GM21737 (cell line): Measurements from ENCODE around the gene DMAC2L.
"Not testable (repeated sequence)": the region's sequence is repeated elsewhere in the genome, so short reads cannot be mapped to it uniquely, and the experiment has no call there.

ENCODE experiments used
- ATAC-seq: cut with Tn5 transposase; IDR thresholded peaks from one replicate; pipeline ENCODE4 v1.9.1; 2021; ENCODE audit warnings: mild to moderate bottlenecking, moderate library complexity; ENCODE audit not compliant: unreplicated experiment

Gene DMAC2L, protein sequence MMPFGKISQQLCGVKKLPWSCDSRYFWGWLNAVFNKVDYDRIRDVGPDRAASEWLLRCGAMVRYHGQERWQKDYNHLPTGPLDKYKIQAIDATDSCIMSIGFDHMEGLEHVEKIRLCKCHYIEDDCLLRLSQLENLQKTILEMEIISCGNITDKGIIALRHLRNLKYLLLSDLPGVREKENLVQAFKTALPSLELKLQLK

GRCh38 chr14:50311972-50312733, at the start of gene DMAC2L, which contains the start of gene L2HGDH:
Gene DMAC2L, plus strand, starts transcription at chr14:50312324. Its CDS starts 9,164 bp downstream, at chr14:50321488.
Gene L2HGDH, minus strand, starts transcription at chr14:50312229. Its CDS starts 79 bp downstream, at chr14:50312150.
- peak; percentile 95 for ATAC-seq

GRCh38 chr14:50262865-50263264, 49.3 kb upstream of the DMAC2L start:
- no peak for ATAC-seq

DNA sequence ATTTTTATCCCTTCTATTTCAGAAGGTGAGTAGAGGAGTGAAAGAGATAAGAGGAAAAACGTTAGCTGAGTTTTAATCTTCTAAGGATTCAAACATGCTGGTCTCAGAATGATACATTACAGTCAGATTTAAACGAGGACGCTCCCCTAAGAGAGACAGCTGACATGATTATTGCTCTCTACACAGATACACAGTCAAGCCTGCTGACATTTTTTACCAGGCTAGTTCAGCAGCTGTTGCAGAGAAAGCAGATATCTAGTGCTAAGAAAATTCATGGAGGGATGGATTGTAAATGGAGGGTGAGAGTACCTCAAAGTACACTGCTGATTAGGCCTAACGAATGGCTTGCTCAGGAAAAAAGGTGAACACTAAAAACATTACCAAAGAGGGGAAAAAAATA, 48.8 kb upstream of the DMAC2L start:
- ATAC-seq = no peak

DNA sequence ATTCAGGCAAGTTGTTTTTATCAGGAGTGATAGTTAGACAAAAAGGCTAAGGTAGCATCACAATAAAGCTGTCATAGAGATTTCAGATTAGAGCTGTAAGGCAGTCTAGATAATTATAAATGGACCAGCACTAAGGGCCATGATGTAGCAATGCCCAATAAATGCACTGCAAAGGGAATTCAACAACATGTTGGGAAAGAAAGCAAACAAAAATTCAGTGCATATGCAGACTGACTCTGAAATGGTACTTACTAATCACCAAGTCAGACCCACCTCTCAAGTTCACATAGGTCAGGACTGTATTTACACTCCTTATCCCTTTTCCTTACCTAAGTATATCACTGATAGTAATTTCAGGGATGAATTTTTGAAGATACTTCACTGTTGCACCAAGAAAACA, 47.1 kb upstream of the DMAC2L start:
- no peak for ATAC-seq

- no peak for ATAC-seq
Observed at GRCh38 chr14:50270932-50271331, 41.2 kb upstream of the DMAC2L start.

- no peak for ATAC-seq
Observed at GRCh38 chr14:50272498-50272897, 39.6 kb upstream of the DMAC2L start.

- ATAC-seq = no peak
Observed at GRCh38 chr14:50285861-50286260, 26.3 kb upstream of the DMAC2L start.

GRCh38 chr14:50288146-50288545, 24.0 kb upstream of the DMAC2L start:
- no peak for ATAC-seq

DNA sequence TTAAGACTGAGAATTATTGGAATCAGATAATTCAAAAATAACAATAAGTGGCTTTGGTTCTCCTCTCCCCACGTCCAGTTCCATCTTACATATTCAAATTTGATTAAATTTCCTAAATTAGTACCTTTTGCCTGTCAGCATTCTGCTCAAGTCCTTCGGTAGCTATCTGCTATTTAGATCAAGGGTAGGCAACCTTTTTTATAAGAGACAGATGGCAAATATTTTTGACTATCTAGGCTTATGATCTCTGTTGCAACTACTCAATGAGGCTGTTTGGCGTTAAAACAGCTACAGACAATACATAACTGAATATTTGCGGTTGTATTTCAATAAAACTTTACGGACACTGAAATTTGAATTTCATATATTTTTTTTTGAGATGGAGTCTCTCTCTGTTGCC, 21.8 kb upstream of the DMAC2L start:
- no peak for ATAC-seq

- no peak for ATAC-seq
Observed at GRCh38 chr14:50299585-50299984, 12.5 kb upstream of the DMAC2L start.

- ATAC-seq = no peak
Observed at GRCh38 chr14:50301914-50302313, 10.2 kb upstream of the DMAC2L start.

- no peak for ATAC-seq
Observed at GRCh38 chr14:50303744-50304471, 8.2 kb upstream of the DMAC2L start.

DNA sequence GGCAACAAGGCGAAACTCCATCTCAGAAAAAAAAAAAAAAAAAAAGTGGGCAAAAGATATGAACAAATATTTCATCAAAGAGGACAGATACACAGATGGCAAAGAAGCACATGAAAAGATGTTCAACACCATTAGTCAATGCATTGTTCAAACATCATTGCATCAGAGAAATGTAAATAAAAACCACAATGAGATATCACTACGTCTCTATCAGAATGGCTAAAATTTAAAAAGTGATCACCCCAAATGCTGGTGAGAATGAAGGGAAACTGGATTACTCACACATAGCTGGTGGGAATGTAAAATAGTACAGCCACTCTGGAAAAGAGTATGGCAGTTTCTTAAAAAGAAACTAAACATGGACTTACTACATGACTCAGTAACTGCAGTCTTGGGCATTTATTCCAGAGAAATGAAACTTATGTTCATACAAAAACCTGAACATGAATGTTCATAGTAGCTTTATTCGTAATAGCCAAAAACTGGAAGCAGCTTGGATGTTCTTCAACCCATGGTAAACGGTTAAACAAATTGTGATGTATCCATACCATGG, 3.7 kb upstream of the DMAC2L start:
- no peak for ATAC-seq

GRCh38 chr14:50310445-50310844, 1.7 kb upstream of the DMAC2L start:
- no peak for ATAC-seq

- no peak for ATAC-seq
Observed at GRCh38 chr14:50311337-50311971, 670 bp upstream of the DMAC2L start.

DNA sequence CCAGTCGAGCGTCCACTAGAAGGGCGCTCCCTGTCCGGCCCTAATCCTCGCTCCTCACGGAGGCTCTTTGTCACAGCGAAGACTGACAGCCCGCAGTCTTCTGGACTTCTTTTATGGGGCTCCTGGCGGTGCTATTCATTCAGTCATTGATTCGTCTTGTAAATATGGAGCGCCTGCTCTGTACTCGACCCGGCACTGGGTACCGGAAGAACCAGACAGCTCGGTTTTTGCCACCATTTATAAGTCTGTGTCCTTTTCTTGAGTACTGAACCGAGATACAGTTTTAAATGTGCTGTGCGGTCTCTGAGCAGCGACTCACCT, 570 bp downstream of the DMAC2L start:
- ATAC-seq = no peak

DNA sequence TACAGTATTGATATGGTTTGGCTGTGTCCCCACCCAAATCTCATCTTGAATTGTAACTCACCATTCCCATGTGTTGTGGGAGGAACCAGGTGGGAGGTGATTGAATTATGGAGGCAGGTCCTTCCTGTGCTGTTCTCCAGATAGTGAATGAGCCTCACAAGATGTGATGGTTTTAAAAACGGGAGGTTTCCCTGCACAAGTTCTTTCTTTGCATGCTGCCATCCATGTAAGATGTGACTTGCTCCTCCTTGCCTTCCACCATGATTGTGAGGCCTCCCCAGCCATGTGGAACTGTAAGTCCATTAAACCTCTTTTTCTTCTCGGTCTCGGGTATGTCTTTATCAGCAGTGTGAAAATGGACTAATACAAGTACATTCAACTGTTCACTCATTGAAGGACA, 2.0 kb downstream of the DMAC2L start:
- not testable (repeated sequence) for ATAC-seq

DNA sequence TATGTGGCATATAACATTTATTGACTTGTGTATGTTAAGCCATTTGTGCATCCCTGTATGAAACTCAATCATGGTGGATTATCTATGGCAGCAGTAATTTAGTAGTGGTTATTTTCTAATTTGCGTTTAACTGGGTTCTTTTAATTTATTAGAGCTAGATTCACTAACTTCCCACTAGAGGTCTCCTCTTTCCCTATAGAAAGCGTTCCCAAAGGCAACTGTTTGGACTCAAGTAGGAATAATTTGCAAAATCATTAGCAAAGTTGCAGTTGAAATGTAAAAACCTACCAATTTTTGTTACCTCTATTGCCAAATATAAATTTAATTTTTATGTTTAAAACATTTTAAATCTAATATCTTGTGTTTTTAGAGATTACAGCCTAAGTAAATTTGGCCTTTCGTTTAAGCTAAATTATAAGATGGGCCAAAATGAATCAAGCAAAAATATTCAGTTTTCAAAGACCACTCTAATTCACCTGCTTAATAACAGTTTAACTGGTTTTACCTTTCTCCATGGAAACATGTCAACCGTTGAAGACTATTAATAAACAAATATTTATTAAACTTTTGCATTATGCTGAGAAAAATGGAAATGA, 6.0 kb downstream of the DMAC2L start:
- ATAC-seq = no peak

- ATAC-seq = no peak
Observed at GRCh38 chr14:50319293-50319692, 7.2 kb downstream of the DMAC2L start.

- no peak for ATAC-seq
Observed at GRCh38 chr14:50319721-50320120, 7.6 kb downstream of the DMAC2L start.

GRCh38 chr14:50320283-50320682, 8.2 kb downstream of the DMAC2L start:
- ATAC-seq = no peak
